GM13977 (cell line): ENCODE results near the gene KAT5.
"Not testable (repeated sequence)": the region's sequence is repeated elsewhere in the genome, so short reads cannot be mapped to it uniquely, and the experiment has no call there.

Experiments used
- DNase-seq: peaks from one replicate; pipeline ENCODE4 v3.0.0; 2012; ENCODE audit warnings: low spot score
- CTCF ChIP-seq: IDR thresholded peaks from 2 replicates; pipeline ENCODE4 v1.5.1; 2012; ENCODE audit warnings: mild to moderate bottlenecking, control low read depth; ENCODE audit not compliant: insufficient read depth; ENCODE audit errors: extremely low read depth, missing control alignments
- in situ Hi-C: fragments of 300-500 bp; cut with MboI; formaldehyde crosslinking; loops from one replicate; pipeline ENCODE4 v1.12.0; 2022; ENCODE audit warnings: low sequenced_read_pairs, low pct_unique_long_range_greater_than_20kb, mixed read lengths, inconsistent platforms; ENCODE audit not compliant: unreplicated experiment

The KAT5 gene

GRCh38 chr11:65720211-65720934 is 8.3 kb downstream of the KAT5 start, which contains the start of gene RNASEH2C:
TSS of gene RNASEH2C (minus strand) at chr11:65720798. CDS start at chr11:65720758, 40 bp downstream.
- TF ChIP-seq CTCF, result no peak
- peak; percentile 94 for DNase-seq
- in situ Hi-C loops, result no loop called here

- in situ Hi-C loops, result no loop called here
- no peak for DNase-seq
- no peak for TF ChIP-seq CTCF
Observed at GRCh38 chr11:65722261-65722660, 10.2 kb downstream of the KAT5 start.

GRCh38 chr11:65726660-65727059 is 14.6 kb downstream of the KAT5 start:
- in situ Hi-C loops, result no loop called here
- DNase-seq, result no peak
- no peak for TF ChIP-seq CTCF

DNA sequence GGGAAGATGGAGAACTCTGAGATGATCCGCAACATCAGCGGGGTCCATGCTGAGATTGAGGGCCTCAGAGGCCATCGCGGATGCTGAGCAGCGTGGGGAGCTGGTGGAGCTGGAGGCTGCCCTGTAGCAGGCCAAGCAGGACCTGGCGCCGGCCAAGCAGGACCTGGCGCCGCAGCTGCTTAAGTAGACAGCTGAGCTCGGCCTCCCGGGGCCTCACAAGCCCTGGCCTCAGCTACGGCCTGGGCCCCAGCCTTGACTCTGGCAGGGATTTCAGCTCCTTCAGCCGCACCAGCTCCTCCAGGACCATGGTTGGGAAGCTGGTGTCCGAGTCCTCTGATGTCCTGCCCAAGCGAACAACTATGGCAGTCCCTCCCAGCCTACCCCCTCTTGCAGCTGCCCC is 15.8 kb downstream of the KAT5 start:
- no peak for TF ChIP-seq CTCF
- DNase-seq, result no peak
- in situ Hi-C loops, result no loop called here

DNA sequence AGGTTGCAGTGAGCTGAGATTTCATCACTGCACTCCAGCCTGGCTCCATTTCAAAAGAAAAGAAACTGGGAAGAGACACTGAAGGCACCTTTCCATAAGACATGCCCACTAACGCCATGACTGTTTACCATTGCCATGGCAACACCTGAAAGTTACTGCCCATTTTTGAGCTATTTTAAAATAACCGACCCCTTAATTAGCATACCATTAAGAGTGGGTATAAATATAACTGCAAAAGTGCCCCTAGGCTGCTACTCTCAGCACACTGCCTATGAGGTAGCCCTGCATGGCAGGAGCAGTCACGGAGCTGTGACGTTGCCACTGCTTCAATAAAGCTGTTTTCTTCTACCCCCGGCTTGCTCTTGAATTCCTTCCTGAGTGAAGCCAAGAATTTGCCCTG is 18.4 kb downstream of the KAT5 start:
- TF ChIP-seq CTCF, result no peak
- in situ Hi-C loops, result no loop called here
- no peak for DNase-seq

- in situ Hi-C loops, DNase-seq: not testable (repeated sequence)
Observed at GRCh38 chr11:65735111-65735510, 23.1 kb downstream of the KAT5 start.

DNA sequence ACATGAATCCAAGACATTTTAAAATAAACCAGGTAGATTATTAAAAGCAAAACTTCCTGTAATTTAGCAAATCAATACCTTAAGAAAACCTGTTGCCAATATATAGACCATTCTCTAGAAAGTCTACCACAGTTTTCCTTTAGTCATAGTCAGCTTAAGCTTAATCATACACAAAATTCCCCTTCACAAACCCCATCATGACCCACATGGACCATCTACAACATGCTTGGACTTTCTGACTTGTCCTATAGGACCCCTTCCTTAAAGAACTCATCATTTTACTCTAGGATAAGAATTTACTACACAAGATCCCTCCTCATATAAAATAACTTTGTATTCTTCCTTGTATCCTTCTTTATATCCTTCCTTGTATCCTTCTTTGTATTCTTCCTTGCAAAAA is 24.8 kb downstream of the KAT5 start:
- in situ Hi-C loops, result no loop called here
- no peak for DNase-seq
- TF ChIP-seq CTCF, result no peak
